SW 1271 (cell line): Measurements from ENCODE around the gene TPD52L1.

Experiments
- DNase-seq, 2 experiments: peaks; one replicate each; lab custom pipeline; 2025; lab: John Stamatoyannopoulos, UW

The TPD52L1 gene

GRCh38 chr6:125245523-125246264 is 92.1 kb downstream of the TPD52L1 start:
- no peak for DNase-seq

DNA sequence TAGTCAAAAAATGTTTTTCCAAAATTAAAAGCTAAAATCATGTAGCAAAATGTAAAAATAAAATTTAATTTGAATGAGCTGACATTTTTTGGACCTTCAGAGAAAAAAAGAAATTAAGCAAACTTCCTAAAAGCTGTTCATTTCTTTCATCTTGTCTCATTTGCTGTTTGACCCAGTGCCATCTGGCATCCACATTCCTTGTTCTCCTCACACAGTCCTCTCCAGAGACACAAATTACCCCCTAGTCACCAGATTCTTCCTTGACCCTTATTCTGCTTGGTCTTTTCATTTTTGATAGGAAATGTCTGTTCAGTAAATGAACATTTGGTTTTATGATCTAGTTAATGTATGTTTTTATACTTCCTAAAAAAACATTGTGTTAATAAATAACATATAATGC is 93.0 kb downstream of the TPD52L1 start:
- no peak for DNase-seq

DNA sequence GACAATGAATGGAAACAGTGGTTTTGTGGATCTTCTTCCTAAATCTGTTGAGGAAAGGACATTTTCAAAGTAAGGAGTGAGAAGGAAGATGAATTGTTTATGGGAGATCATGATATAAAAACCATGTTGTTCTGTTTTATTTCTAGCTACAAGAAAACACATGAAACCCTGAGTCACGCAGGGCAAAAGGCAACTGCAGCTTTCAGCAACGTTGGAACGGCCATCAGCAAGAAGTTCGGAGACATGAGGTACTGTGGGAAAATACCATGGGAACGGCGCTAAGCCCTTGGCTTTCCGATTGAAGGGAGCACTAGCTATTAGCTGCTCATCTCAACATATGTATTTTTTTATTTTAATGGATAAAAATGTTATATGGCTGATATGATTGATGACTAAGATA is 94.6 kb downstream of the TPD52L1 start:
- DNase-seq = no peak

DNA sequence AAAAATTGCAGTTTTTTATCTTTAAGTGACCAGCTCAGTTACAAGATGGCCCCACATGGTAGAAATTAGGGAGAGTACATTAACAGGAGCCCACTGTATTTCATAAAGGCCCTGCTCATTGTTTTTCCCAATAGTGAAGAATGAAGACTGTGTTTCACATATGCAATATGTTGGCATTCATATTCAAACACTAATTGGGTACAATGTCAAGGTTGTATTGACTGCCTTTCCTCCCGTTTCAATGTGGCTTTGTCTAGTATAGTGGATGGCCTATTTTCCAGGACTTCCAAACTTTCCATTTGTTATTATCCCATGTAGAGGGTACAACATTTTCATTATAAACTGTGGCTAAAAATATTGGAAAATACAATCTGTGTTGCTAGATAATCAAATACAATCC is 96.9 kb downstream of the TPD52L1 start:
- no peak for DNase-seq

- no peak for DNase-seq
Observed at GRCh38 chr6:125251516-125252220, 98.1 kb downstream of the TPD52L1 start.

- DNase-seq = no peak
Observed at GRCh38 chr6:125252891-125253290, 99.3 kb downstream of the TPD52L1 start.

DNA sequence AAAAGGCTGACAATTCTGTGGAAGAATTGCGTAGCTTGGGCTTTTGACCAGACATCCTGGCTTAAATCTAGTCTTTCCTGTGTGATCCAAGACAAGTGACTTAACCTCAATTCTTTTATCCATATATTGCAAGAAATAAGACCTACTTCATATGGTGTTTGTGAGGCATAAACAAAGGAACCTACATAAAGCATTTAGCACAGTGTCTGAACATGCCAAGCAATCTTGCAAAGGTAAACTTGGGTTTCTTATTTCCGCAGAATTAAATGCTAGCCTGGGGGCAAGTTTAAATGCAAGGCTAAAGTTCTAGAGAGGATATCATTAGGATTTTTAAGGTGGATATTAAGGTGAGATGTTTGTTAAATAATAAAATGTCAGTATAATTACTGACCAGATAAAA is 100.3 kb downstream of the TPD52L1 start:
- no peak for DNase-seq

DNA sequence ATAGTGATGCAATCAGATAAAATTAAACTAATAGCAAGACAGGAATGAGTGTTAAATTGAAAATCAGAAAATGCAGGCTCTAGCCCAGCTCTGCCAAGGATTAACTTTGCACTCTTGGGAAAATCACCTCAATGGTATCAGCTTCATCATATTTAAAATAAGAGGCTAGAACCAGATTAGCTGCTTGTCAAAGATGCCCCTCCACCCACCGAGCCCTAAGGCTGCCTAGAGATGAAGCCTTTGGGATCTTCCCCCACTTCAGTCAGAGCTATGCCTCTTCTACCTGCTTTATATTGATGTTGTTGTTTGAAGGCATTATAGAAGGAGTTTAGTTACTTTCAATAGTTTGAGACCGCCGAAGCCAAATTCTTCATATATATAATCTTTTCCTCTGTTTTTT is 100.7 kb downstream of the TPD52L1 start:
- DNase-seq = no peak

DNA sequence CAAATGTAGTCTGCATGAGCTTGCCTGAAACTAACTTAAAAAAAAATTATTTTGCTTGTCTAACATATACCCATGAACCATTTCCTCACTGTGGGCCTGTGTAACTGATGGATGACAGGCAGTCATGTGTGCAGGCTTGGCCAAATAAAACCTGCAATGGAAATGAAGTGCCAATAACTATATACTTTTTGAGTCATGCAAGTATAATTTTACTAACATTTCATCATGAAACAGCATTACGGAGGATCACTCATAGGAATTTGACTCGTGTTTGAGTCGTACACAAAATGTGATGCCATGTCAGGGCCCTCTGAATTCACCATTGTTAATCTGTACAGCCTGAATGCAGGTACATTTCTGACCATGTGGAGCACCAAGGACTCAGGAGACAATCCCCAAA is 101.6 kb downstream of the TPD52L1 start:
- DNase-seq = no peak

GRCh38 chr6:125257351-125257750 is 103.8 kb downstream of the TPD52L1 start:
- DNase-seq = no peak

DNA sequence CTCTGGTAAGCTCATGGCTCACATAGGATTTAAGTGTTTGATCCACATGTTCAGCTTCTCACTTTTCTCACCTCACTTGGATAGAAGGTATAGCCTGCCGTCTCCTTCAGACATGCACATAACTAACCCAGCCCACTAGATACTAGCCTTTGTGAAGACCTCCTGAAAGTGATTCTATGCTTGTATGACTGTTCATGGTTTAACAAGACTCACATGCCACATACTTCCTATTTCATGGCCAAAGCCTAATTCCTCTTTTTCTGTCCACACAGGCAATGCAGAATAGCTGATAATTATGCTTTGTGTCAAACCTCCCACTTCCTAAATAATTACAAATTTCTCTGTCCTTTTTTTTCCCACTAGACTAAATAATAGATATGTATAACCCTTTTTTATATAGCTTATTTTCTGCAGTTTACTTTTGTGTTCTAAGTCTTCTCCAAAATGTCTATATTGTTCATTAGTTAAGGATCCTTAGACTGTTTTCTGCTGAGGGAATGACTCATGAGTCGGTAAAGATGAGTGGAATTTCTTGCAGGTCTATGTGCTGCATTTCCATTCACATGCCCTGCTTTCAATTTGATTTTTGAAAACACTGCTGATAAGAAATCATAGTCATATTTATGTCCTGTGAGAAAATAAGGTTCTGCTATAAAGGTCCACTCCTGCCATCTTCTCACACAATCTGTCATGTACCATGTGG is 105.2 kb downstream of the TPD52L1 start:
- no peak for DNase-seq

- DNase-seq = no peak
Observed at GRCh38 chr6:125259354-125259736, 105.8 kb downstream of the TPD52L1 start.

GRCh38 chr6:125262016-125263013 is 108.7 kb downstream of the TPD52L1 start:
- DNase-seq = no peak

DNA sequence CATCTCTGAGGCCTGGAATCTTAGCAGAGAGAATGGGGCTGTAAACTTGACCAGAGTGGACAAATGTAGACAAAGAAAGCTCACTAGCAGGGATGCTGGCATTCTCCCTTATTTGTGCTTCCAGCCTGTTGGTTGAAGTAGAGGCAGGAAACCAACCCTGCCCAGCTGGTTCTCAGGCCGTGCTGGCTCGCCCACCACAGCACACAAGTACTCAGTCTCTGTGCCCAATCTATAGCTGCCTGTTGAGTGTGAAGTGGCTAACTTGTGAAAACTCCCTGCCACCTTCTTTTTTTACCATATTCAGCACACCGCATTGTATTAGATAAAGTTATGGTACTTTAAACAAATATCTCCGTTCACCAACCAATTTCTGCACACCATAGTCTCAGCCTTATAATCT is 110.9 kb downstream of the TPD52L1 start:
- no peak for DNase-seq

DNA sequence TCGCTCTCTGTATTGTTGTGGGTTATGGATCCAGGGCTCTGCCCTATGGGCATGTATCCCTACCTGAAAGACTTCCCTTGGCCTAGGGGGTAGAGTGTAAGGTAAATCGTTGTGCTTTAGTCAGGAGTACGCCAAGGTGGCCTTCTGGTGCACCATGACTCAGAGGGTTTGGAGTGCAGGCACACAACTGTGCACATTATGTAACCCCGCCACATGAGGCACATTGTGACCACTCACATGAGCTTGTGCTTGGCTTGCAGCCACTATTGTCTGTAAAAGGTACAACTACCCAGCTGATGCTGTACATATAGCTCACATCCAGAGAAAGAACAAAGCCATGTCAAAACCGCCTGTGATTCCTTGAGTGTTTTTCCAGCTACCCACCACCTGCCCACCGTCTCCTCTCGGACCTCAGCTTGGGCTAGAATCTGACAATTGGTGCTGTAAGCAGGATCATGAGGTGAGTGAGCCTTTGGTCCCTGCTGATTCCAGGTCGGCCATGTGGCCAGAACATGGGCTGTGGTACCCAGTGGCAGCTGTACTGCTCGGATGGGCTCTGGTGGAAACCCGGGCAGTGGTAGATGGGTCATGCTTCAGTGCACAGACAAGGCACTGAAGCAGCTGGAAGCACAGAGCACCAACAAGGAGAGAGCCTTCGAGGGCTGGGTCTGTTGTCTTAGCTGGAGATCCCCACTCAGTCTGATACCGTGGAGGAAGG is 114.4 kb downstream of the TPD52L1 start:
- DNase-seq = no peak

DNA sequence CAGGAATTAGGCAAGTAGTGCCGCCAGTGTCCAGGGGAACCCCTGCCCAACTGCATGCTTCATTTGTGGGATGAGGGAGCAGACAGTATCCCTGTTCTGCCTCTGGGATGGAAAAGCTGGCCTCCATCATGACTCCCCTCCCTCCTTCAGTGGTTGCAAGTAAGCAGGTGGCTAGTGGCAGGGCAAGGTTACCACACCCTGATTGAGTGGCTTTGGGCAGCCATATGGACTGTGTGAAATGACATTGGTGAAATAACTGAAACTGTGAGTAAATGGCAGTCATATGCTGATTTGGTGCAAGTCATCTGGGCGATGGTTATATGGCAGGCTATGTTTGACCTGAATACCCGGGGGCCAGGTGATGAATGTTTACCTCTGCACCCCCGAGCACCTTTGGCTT is 115.2 kb downstream of the TPD52L1 start:
- DNase-seq = no peak

DNA sequence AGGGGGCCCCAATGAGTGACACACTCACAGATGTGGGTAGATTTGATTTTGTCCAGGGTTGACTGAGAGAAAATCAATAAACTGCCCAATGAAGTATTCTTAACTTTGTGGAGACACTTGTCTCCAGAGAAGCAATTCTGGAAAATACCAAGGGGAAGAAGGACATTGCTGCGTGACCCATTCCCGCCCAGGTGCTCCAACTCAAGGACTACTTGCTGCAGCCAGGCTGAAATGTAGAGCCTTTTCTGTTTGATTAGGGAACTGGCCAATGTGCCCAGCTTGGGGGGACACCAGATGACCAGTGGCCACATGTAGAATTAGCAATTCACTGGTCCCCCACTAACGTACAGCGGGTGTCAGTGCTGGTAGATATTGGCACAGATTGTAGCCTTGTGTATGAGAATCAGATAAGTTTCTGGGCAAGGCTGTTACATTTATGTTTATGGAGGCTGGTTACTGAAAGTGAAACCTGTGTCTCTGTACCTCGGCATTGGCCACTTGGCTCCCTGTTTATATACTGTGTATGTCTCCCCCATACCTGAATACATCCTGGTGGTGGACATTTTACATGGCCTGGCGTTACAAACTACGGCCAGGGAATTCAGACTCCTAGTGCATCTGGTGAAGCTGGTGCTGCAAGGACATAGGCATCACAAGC is 115.9 kb downstream of the TPD52L1 start:
- no peak for DNase-seq

- DNase-seq = no peak
Observed at GRCh38 chr6:125270380-125270779, 116.8 kb downstream of the TPD52L1 start.

- DNase-seq = no peak
Observed at GRCh38 chr6:125271486-125272159, 118.0 kb downstream of the TPD52L1 start.

GRCh38 chr6:125273251-125273650 is 119.7 kb downstream of the TPD52L1 start:
- DNase-seq = no peak
